ENCODE measurements around the gene PLD5.
A peak's percentile ranks its signal among the peaks of the same experiment; 100 is the strongest.

Gene PLD5

DNA sequence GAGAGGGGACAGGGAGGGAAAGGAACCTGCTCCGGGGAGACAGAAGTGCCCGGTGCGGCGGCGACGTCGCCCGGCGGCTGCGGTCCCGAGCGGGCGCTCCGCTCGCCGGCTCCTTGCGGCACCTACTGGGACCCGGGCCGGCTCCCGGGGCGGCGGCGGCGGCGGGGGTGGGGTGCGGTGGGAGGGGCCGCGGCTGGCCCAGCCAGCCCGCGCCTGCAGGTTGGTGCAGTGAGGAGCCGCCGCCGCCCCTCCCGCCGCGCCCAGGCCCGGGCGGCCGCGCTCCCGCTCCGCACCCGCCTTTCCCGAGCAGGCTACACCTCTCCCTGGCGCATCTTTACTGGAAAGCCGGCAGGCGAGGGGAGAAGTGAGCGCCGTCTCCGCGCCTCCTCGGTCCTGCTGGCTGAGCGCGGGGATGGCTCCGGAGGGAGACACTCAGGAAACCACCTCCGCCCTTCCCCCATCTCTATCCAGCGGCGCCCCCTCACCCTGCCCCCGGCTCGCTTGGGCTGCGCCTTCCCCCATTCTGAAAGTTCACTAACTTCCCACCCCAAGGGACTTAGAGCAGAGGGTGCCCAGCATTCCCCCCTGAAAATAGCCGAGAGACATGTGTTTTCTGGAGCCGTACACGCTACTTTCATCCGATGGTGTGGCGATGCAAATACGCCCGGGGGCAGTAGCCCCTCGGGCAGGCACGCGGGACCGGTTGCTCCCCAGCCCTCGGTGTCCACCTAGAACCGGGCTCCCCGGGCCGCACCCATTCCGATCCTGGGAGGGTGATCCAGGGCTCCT, at the start of gene PLD5:
PLD5 (minus strand) TSS at position 127 of the 789 bp plus-strand sequence.
- DNase-seq (ENCODE audit: low spot score) = peak; percentile 41

DNA sequence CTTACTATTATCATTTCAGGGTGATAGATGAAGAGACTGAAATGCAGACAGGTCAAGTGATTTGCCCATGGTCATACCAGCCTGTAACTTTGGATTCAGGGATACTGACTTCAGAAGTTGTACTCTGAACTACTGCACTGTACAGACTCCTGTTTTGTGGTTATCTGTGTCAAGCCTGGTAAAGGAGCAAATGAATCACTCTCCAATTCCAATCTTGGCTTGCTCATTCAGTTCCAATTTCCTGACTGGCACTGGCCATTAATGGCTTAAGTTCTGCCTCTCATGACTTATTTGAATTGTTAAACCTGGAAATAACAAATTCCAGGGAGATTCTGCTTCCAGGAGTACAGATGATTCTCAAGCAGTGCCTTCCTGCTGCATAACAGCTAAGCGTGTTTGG, 45.4 kb upstream of the PLD5 start:
- peak; percentile 63 for DNase-seq (ENCODE audit: low spot score)

DNA sequence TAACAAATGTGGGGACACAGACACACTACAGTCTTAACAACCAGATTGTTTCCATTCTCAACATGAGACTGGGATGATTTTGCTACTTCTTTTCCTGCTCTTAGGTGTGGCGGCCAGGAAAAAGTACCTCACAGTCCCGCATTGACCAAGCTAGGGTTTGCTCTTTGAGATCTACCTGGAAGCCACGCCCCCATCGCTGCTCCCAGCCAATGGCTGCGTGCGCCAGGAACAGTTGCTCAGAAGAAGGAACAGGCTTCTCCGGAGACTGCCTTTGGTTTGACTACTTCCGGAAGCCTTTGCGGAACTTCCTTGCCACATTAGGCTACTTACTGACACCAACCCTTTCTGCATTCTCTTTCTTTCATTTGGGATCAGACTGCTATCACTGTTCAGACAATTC, 44.2 kb upstream of the PLD5 start:
- DNase-seq (ENCODE audit: low spot score) = no peak

DNA sequence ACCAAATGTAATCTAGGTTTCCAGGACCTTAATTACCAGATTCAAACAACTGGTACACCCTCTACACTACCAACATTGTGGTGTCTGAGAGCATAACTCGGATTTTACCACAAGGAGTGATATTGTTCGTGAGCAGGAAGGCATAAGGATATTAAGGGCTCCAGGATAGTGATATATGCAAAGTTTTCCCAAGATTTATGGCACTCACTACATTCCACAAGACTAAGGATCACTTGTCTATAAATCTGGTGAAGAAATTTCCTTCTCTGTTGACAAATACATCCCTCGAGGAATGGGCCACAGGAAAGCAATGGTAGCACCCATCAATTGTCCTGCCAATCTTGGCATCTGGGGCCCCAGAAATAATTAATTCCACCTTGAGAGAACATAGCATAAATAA, 43.1 kb upstream of the PLD5 start:
- DNase-seq (ENCODE audit: low spot score) = no peak

DNA sequence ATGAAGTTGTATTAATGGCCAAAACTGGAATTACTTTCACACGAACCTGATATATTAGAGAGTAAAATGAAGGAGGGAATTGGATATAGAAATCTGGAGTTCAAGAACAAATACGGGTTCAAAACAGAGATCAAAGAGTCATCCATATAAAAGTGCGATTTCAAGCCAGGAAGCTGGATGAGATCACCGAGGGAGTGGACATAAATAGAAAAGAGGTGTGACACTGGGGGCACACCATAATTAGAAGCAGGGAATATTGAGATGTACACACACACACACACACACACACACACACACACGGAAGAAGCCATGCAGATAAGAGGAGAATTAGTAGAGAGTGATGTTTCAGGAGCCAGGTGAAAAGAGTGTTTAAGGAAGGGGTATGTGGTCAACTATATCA, 32.3 kb upstream of the PLD5 start:
- no peak for DNase-seq (ENCODE audit: low spot score)

DNA sequence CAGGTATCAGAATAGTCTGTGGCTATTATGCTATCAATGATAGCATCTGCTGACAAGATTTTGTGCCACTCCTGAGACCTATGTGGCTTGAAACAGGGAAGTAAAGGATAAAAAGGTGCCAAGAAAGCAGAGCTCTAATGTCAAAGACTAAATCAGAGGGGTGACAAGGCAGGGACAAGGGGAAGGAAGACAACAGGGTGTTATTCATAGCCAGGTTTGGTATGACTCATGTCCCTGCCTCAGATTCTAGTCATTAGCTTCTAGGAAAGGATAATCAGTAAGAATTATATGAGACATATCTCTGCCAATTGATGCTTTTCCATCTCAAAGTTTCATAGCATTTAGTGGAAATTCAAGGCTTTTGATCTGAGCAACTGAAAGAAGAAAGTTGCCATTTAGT, 31.8 kb upstream of the PLD5 start:
- DNase-seq (ENCODE audit: low spot score) = peak; percentile 67

DNA sequence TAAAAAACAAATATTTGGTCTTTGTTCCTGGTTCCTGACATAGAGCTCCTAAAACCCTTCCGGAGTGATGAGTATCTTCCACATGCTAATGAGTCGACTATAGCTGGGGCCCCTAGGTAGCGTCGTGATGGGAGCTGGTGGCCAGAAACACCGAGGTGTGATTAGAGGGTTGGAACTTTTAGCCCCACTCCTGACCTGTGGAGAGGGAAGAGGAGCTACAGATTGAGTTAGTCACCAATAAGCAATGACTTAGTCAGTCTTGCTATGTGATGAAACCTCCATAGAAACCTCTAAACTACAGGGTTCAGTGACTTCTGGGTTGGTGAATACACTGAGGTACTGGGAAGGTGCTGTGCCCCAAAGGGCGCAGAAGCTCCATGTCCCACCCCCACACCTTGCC, 30.1 kb upstream of the PLD5 start:
- DNase-seq (ENCODE audit: low spot score) = peak; percentile 92

DNA sequence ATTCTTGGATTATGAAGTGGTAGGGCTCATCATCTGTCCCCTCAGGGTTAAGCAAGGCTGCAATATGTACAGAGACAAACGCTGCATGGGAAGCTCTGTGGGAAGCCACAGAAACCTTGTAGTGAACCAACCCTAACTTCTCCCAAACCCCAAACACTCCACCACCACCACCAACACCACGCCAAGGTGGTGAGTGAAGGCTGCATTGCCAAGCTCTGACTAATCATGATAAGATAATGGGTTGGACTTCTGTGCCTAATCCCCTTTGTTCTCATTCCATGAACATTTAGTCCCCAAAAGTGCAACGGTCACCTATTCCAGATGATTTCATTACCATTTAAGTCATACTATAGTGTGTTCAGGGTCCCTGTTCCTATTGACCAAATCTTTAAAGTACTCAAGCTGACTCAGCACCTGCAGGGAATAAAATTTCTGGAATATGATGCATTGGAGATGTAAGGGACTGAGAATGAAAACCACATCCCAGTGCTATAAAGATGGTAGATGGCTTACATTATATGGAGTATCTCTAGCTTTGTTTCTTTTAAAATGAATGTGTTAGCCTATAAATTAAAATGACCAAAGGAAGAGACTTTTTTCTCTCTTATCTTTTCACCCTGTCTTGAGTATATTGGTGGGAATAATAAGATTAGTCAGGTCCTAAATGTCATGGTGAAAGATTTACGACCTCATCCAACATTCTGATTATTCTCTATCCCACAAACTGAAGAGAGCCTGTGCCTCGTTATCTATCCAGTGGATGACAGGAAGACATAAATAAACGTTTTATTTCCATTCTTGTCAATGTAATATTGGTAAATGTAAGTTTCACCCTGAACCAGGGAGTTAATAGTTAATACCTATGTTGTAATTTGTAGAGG, 22.6 kb upstream of the PLD5 start:
- DNase-seq (ENCODE audit: low spot score) = peak; percentile 22

DNA sequence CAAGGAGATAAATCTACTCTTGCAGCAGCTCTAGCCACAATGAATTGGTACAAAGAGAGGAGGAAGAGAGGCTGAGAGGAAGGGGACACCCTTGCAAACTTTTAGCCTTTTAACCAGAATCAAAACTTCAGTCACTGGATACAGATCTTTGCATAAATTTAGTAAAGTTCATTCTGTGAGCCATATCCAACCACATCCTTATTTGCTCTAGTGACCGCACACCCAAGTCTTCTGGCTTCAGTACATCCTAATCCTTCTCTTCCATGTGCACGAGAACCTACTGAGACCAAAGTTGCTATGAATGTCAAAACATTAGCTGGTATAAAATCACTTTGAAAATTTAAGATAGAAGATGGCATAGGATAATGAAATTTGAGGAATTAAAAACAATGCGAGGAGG, 21.9 kb upstream of the PLD5 start:
- no peak for DNase-seq (ENCODE audit: low spot score)

DNA sequence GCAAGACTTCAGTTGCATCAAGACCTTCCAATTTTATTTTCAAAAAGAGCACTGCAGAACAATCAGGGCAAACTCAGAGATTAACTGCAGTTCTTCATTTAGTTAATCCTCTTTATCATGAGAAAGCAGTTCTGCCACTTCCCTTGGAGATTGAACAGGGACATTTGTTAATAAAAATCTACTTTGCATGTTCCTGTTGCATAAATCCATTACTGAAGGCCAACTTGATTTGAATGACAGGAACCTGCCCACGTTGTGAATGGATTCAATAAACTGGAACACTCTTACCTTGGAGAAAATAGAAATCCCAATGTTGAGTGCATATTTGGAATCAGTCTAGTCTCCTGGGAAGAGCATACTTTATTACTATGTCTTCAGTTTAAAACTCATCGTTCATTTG, 19.6 kb upstream of the PLD5 start:
- DNase-seq (ENCODE audit: low spot score) = no peak

DNA sequence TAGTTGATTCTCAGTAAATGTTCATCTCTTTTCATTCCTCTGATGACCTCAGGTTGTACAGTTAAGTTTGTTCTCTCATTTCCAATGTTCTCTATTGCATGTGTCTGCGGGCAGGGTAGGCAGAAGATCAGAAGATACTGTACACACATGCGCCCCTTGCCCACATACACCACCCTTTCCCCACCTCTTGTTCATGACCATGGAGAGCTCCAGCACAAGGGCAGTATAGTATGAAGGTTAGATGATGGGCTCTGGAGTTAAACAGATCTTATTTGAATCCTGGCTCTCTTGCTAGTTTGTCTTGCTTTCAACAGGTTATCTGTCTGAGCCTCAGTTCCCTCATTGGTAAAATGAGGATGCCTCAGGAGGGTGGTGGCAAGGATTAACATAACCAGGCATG, 17.8 kb upstream of the PLD5 start:
- DNase-seq (ENCODE audit: low spot score) = no peak

DNA sequence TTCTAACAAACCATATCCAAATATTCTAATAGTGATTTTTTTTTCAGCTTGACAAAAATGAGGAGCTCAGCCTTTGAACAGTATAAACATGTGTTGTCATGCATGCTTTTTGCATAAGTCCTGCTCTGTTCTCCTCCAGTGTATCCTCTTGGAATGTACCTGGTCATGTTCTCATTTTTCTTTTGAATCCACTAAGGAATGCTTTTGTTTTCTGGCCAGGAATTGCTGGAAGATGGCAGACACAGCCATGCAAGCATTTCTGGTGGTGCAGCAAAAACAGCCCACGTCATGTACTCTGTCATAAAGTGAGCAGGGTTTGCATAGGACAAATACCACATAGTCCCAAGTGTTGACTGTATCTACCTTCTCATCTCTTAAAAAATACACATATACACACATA, 11.5 kb upstream of the PLD5 start:
- DNase-seq (ENCODE audit: low spot score) = no peak

DNA sequence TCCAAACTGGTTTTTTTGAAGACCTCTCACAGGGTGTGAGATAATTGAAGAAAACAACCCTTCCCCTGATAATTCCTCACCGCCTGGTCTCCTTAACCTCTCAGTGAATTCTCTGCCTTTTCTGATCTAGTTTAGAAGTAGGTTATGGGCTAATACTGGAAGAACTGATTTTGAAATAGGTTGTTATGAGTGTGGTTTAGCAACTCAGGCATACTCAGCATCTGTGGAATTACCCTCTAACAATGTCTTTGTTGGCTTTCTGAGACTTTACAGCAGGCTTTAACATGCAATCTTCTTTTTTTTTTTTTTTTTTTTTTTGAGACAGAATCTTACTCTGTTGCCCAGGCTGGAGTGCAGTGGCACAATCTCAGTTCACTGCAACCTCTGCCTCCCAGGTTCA, 10.3 kb upstream of the PLD5 start:
- DNase-seq (ENCODE audit: low spot score) = no peak

DNA sequence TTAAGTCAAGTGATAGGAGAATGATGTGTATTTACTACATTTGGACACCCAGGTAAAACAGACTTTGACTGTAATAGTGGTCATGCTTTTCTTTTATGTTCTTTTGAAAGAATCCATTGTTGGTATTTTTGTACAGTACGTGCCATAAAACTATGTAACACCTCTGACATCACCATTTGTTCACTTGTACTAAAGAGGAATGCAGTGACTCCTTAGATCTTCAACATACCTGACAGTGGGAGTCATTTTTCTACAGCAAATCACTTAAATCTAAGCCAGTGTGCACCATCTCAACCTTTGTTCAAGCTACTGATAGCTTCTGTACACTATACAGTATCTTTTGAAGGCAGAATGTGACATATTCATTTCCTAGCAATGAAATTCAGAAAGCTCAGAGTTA, 6.3 kb upstream of the PLD5 start:
- peak; percentile 82 for DNase-seq (ENCODE audit: low spot score)

DNA sequence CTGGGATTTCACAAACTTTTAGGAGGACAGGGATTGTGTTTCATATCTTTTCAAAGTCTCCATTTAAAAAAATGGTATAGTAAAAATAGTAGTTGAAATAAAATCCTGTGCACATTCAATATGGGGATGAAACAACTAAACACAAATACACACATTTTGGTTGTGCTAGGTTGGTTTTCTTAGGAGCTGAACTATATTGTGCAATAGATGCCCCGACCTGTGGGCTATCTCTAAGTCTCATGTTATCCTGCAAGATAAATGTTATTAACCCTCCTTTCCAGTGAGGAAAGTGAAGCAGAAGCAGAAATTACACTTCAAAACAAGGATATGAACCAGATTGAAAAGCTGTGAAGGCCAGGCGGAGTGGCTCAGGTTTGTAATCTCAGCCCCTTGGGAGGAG, 1.3 kb upstream of the PLD5 start:
- DNase-seq (ENCODE audit: low spot score) = no peak

DNA sequence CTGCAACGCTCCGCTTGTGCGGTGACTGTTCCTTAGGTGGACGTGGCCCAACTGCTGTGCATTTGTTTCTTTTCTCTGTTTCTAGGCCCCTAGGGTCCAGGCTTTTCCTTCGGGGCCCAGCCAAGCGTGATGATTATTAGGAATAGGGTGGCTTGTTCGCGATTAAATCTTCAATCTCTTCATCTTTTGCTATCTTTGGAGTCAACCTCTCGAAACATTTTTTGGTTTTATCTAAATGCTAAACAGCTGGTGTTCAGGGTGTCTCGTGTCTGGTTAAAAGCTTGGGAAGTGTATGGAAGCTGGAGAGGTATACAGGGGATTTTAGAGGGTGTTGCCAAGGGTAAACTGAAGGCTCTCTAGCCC, 844 bp upstream of the PLD5 start:
- DNase-seq (ENCODE audit: low spot score) = no peak

DNA sequence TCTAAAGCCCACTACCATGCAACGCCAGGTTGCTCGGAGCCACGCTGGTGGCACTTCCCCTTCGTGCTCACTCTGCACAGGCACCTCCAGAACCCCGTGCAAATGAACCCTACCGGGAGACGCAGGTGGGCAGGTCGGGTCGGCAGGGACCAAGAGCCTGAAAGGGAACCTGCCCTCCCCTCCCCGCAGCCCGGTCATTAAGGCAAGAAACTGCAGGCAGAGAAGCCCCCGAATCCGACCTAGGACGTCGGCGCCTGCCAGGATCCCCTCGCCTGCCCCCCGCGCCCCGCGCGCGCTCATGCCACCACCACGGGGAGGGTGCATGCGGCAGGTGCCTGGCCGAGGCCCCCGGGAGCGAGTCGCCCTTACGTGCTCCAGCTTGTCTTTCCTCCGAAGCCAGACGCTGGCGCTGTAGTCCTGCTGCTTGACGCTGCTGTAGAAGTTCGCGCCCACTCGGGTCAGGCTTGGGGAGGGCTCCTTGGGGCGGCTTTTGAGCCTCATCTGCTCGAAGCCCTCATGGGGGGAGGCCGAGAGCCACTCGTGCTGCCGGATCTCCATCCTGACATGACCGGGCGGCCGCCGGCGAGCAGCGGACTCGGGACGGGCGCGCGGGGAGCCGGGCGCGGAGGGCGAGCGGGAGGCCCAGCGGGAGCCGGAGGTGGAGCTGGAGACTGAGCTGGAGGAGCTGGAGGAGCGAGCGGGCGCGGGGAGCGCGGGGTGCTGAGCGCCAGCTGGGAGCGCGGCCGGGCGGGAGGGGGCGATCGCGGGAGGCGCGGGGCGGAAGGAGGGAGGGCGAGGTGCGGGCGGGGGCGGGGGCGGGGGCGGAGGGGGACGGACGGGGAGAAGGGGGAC, 552 bp downstream of the PLD5 start:
- peak; percentile 60 for DNase-seq (ENCODE audit: low spot score)

DNA sequence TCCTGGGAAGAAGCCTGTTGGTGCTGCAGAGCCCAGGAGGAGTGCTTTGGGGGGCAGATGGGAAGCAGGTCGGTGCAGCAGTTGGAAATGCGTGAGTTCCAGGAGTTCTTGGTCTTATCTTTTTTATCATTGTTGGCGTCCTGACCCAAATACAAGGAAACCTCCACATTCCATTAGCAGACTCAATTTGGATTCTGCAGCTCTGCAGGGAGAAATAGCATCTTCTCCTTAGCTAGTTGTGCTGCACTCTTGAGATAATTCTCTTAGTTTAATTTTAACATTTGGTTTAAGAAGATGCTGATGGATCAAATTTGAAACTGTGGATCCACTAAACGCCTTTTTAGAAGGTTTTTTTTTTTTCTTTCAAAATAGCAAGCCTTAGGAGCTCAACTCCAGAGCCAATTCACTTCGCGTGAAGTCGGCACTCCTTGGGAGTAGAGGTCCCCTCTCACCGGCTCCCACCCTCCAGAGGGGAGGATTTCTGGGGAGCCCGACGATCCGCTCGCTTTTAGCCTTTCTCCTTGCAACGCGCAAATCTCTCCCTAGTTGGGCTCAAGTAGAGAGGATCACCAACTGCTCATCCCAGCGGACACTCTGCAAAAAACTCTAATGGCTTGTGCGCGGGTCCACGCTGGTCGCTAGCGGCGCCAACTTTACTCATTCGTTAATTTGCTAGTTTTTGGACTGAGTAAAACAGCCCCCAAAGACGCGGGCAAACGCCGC, 1.3 kb downstream of the PLD5 start:
- no peak for DNase-seq (ENCODE audit: low spot score)

DNA sequence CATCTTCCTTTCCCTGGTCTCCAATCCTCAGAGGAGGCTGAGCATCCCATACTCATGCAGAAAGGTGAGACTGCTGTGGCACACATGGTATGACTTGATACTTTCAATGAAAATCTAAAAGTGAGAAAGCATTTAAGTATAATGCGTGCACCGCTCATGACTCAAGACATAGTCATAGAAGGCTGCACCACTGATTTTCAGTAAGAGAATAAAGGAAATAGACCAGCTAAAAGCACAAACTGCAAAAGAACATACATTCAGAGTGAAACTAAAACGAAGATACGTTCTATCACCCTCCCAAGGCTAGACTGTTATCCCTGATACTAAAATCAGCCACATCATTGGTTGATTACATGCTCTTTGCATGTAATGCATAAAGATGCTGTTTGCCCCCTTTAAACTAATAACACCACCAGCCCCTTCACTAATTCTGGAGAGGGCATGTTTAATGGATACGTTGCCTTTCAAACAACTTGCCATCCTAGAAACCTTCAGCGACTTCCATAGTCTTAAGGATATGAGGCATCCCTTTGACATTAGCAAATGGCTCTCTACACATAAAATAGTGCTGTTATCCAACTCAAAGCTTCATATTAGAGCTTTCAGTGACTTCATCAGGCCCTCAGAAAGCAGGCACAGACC, 2.1 kb downstream of the PLD5 start:
- peak; percentile 36 for DNase-seq (ENCODE audit: low spot score)

DNA sequence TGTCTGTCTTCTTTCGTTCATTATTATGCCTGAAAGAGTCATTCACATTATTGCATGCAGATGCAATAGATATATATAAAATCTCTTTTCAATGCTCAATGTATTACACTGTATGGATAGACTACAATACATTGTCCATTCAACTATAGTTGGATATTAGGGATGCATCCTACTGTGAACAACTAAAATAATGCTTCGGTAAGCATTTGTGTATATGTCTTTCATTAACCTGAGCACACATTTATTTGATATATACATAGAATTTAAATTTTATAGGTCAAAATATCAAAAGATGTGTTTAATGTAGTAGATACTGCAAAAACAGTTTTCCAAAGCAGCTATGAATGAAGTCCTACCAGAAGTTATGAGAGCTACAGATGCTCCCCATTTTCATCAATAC, 8.9 kb downstream of the PLD5 start:
- no peak for DNase-seq (ENCODE audit: low spot score)

DNA sequence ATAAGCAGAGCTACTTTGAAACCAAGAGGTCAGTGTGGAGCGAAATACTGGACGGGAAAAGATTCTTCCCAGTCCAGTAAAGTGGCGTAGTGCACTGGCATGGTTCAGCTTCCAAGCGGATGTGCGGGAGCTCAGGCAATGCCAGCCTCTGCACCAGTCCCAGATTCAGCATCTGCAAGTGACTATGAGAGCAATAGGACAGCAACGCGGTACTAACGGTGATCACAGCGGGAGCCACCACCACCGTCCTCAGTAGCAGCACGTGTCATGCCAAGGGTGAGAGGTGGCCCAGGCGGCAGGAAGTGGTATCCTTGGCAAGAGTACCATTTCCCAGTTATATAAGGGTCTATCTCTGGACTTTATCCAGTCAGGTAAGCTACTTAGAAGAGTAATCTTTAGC, 17.8 kb downstream of the PLD5 start:
- DNase-seq (ENCODE audit: low spot score) = no peak
